HFFc6 (cell line): Measurements from ENCODE around the gene OPCML. TPM values are rescaled to one million over a fixed set of nuclear protein-coding genes. Genes with fewer than 3 reads are reported as not detected.

Source experiments
- DNase-seq: peaks from one replicate; pipeline ENCODE4 v3.0.0-alpha.2; 2018
- H3K27ac Mint-ChIP-seq: 2 replicates; pipeline ENCODE4 v1.8.0; 2020; ENCODE audit warnings: mild to moderate bottlenecking, mixed read lengths
- H3K27me3 Mint-ChIP-seq: 2 replicates; pipeline ENCODE4 v1.8.0; 2021; ENCODE audit warnings: mild to moderate bottlenecking, moderate library complexity, mixed read lengths; ENCODE audit not compliant: insufficient read depth
- H3K36me3 Mint-ChIP-seq: 2 replicates; pipeline ENCODE4 v1.8.0; 2021; ENCODE audit warnings: low read depth, mixed read lengths
- H3K4me1 Mint-ChIP-seq: 2 replicates; pipeline ENCODE4 v1.8.0; 2020; ENCODE audit warnings: low read depth, mixed read lengths
- H3K4me3 Mint-ChIP-seq: 2 replicates; pipeline ENCODE4 v1.8.0; 2020; ENCODE audit warnings: mild to moderate bottlenecking, moderate library complexity, mixed read lengths
- H3K9me3 Mint-ChIP-seq: 2 replicates; pipeline ENCODE4 v1.8.0; 2020; ENCODE audit warnings: mild to moderate bottlenecking, mixed read lengths
- total RNA-seq, 6 experiments: library from RNA; stranded (reverse); fragmentation: NEBNext Ultra II Directional; extraction: Animal tissue kit (Norgen Biotek cat#: 25700); gene quantifications; 2 replicates in 1 of 6; 3 replicates in 5 of 6; pipeline ENCODE4 v1.2.3, GENCODE V29; 2021
- TF ChIP-seq, protein P1 (sequence below): fragments of 200-600 bp; sonication (generic); IDR thresholded peaks from 2 replicates; pipeline ENCODE4 v1.5.0; 2021; ENCODE audit warnings: antibody characterized with exemption, mild to moderate bottlenecking

The OPCML gene
- total RNA-seq, 6 experiments from 2014 or later = 0.11 to 1.7 (median 0.33) TPM

DNA sequence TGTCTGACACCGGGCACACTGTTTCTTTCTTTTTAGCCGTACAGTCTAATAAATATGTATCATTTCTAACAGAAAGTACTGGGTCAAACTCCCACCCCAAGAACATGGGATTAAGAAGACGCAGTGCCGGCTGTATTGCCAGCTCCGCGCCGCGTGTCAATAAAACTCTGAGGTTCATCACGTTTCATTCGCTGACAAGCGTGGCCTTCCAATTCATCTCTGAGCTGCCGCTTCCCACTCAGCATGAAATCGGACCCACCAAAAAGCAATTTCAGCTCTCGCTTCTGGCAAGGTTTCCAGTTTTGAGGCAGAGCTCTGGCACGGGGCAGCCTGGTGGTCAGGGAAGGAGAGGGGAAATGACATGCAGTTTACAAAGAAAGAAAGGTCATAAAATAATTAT is 819.8 kb downstream of the OPCML start:
- Mint-ChIP-seq H3K4me1 (peaks cover 20% of the 10 kb centered on the region), H3K27me3 (no peaks in the 10 kb centered on the region), H3K4me3 (no peak overlapping the region), H3K9me3 (no peaks in the 10 kb centered on the region; the same call in 1 of the 2 replicates), H3K36me3 (no peaks in the 10 kb centered on the region), H3K27ac (no peak overlapping the region)
- TF ChIP-seq, protein P1, sequence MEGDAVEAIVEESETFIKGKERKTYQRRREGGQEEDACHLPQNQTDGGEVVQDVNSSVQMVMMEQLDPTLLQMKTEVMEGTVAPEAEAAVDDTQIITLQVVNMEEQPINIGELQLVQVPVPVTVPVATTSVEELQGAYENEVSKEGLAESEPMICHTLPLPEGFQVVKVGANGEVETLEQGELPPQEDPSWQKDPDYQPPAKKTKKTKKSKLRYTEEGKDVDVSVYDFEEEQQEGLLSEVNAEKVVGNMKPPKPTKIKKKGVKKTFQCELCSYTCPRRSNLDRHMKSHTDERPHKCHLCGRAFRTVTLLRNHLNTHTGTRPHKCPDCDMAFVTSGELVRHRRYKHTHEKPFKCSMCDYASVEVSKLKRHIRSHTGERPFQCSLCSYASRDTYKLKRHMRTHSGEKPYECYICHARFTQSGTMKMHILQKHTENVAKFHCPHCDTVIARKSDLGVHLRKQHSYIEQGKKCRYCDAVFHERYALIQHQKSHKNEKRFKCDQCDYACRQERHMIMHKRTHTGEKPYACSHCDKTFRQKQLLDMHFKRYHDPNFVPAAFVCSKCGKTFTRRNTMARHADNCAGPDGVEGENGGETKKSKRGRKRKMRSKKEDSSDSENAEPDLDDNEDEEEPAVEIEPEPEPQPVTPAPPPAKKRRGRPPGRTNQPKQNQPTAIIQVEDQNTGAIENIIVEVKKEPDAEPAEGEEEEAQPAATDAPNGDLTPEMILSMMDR = no peak
- DNase-seq = no peak

DNA sequence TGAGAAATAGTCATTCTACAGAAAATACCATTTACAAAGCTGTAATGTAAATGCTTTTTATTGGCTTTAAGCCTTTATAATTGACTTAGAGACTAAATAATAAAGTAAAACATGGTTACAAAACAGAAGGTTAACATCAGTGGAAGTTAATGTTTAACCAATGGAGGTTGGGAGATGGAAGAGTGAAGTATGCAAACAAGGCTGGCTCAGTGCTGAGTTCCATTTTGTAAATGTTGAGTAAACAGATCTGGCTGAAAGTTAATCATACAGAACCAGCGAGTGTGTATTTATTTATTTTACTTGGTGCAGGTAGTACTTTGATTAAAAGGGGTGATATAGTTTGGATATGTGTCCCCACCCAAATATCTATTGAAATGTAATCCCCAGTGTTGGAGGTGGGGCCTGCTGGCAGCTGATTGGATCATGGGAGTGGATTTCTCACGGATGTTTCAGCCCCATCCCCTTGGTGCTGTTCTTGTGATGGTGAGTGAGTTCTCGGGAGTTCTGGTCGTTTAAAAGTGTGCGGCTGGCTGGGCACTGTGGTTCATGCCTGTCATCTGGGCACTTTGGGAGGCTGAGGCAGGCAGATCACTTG is 827.4 kb downstream of the OPCML start:
- DNase-seq = no peak
- no peaks in the 10 kb centered on the region for H3K27me3 Mint-ChIP-seq
- peaks cover 20% of the 10 kb centered on the region for H3K9me3 Mint-ChIP-seq
- no peak overlapping the region for H3K27ac Mint-ChIP-seq
- no peak overlapping the region for H3K4me3 Mint-ChIP-seq
- peaks cover 15% of the 10 kb centered on the region for H3K36me3 Mint-ChIP-seq
- no peaks in the 10 kb centered on the region for H3K4me1 Mint-ChIP-seq
- TF ChIP-seq, protein P1 = no peak

DNA sequence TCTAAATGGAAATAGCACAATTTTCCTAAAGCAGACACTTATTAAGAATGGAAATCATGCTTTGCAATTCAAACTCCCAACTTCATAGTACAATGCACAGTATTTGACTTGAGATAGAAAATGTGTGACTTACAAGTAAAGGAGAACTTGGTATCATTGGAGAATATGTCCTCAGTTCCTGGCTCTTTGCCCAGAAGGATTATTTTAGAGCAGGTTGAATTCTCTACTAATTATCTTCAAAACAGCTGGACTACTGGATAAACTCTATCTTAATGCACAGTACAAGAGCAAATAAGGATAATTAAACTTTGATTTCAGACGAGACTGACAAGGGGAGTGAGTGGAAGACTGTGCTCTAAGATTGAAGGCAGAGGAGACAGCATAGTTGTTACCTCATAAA is 839.4 kb downstream of the OPCML start:
- no peak for DNase-seq
- 0 out of 2 replicates have a peak, but pooled peaks cover 2% of the 10 kb centered on the region for H3K27me3 Mint-ChIP-seq
- no peaks in the 10 kb centered on the region; the same call in 1 of the 2 replicates for H3K9me3 Mint-ChIP-seq
- no peaks in the 10 kb centered on the region for H3K36me3 Mint-ChIP-seq
- no peaks in the 10 kb centered on the region; the same call in 1 of the 2 replicates for H3K4me1 Mint-ChIP-seq
- TF ChIP-seq, protein P1 = no peak
- H3K4me3 Mint-ChIP-seq = no peak overlapping the region
- H3K27ac Mint-ChIP-seq = no peak overlapping the region

DNA sequence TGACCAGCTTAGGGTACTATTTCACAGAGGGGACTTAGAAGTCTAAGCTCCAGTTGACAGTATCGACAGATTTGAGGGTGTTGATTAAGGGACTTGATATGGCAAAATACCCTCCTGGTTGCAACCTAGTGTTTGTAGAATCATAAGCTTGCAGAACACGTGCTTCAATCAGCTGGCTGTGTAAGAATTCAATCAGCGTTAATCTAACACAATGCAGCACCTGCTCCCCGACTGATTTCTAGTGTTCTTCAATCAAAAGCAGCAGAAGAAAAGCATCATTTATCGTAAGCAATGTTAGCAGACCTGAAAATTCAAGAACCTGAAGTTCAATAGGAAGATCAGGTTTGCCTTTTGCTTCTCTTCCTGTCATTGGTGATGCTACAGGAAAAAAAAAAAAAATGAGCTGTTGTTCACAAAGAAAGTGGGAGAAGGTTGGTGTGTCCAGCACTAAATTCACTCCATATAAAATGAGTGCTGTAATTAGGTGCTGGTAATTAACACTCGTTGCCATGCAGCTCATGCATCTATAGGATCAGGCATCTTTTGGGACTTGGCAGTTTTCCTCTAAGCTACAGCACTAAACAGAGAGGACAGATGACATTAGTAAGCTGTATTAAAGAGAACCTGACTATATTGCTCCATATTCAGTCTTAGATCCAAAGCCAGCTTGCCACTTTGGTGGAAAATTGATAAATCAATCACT is 840.3 kb downstream of the OPCML start:
- TF ChIP-seq, protein P1 = no peak
- no peak for DNase-seq
- Mint-ChIP-seq H3K36me3 (no peaks in the 10 kb centered on the region), H3K27me3 (0 out of 2 replicates have a peak, but pooled peaks cover 2% of the 10 kb centered on the region), H3K27ac (no peak overlapping the region), H3K4me1 (no peaks in the 10 kb centered on the region; the same call in 1 of the 2 replicates), H3K4me3 (no peak overlapping the region), H3K9me3 (no peaks in the 10 kb centered on the region; the same call in 1 of the 2 replicates)

DNA sequence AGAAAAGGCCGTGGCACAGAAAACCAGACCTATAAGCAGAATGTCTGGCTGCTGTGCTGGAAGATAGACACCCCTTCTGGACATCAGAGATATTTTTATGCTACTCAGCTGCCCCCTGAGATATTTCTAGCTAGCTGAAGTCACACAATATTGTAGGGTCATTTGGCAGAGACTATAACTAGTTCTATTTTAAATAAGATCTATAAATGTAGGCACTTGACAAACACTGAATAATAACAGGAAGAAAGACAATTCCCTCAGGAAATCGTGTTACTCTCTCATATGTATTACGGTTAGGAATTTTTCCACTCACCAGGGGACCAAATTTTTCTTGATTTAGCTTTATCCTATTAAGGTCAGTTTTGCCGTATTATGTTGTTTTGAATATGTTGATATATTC is 845.4 kb downstream of the OPCML start:
- TF ChIP-seq, protein P1 = no peak
- Mint-ChIP-seq H3K36me3 (no peaks in the 10 kb centered on the region), H3K9me3 (no peaks in the 10 kb centered on the region), H3K4me3 (no peak overlapping the region; the same call in 1 of the 2 replicates), H3K27ac (no peak overlapping the region), H3K4me1 (peaks cover 30% of the 10 kb centered on the region), H3K27me3 (0 out of 2 replicates have a peak, but pooled peaks cover 2% of the 10 kb centered on the region)
- DNase-seq = no peak
